ENCODE data around the gene TAGLN2.

TAGLN2 gene

DNA sequence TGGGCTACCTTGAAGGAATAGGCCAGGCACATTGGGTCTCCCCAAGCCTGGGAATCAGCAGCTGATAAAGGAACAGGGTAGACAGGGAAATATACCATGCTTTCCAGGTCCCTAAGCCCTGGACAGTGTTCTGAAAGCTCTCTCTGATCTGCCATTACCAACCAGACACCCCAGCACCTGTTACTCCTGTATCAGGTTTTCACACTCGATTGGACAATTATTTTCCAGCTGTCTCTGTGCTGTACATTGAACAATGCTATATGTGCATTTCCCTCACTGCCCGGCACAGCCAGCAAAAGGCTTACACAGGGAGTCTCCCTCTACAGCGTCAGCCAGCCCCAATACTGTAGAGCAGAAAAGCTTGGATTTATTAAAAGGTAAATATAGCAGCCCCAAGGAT is 30.0 kb downstream of the TAGLN2 start:
- no peak for DNase-seq (ENCODE audit: low spot score)
- TF ChIP-seq, protein P1, sequence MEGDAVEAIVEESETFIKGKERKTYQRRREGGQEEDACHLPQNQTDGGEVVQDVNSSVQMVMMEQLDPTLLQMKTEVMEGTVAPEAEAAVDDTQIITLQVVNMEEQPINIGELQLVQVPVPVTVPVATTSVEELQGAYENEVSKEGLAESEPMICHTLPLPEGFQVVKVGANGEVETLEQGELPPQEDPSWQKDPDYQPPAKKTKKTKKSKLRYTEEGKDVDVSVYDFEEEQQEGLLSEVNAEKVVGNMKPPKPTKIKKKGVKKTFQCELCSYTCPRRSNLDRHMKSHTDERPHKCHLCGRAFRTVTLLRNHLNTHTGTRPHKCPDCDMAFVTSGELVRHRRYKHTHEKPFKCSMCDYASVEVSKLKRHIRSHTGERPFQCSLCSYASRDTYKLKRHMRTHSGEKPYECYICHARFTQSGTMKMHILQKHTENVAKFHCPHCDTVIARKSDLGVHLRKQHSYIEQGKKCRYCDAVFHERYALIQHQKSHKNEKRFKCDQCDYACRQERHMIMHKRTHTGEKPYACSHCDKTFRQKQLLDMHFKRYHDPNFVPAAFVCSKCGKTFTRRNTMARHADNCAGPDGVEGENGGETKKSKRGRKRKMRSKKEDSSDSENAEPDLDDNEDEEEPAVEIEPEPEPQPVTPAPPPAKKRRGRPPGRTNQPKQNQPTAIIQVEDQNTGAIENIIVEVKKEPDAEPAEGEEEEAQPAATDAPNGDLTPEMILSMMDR (IDR thresholded peaks at IDR 0.05; ENCODE audit: extremely low read depth, missing control alignments) = no peak

DNA sequence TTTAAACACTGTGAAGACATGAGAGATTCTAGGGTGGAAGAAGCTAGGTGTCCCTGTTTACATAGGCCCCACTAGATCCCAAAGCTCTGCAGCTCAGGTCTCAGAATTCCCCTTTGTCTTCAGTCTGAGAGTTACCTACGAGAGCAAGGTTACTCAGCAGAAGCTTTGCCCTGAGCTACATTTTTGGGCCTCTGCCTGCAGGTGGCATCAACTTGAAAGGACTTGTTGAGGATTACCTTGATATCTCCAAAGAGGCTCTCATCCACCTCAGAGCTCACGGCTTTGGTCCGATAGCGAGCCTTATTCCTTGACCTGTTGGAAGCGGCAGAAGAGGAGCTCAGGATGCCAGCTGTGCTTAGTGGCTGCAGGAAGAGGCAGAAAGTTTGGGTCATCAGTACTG is 32.4 kb downstream of the TAGLN2 start:
- no peak for DNase-seq (ENCODE audit: low spot score)
- TF ChIP-seq, protein P1 (IDR thresholded peaks at IDR 0.05; ENCODE audit: extremely low read depth, missing control alignments) = no peak

DNA sequence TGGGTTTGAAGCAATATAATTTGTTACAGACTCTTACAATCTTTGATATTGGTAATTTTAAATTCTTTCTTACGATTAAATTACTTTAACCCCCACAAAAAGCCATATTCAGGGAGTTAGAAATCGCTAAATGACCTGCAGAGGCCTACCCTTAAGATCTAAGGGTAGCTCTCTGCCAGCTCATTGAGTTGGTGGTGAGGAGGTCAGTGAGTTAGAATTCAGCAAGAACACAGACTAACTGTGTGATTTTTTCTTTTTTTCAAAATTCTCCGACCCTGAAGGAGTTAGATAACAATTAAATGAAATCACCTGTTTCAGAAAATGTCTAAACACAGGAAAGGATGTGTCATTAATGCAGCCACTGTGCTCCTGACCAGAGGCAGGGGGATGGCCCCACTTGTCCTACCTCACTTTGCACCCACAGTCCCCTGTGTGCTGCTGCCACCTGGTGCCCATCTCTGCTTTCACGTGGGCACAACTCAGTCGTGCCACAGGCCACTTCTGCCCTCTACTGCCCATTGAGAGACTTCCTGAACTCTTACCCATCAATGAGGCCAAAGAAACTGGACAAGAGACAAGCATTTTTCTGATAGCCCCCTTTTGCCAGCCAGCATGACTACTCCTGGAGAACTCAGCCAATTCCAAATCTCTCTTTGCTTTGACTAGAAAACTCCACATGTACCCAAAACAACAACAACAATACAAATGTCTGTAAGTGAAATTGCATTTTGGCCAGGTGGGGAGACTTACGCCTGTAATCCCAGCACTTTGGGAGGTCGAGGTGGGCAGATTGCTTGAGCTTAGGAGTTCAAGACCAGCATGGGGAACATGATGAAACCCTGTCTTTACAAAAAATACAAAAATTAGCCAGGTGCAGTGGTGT is 33.8 kb downstream of the TAGLN2 start:
- TF ChIP-seq, protein P1 (IDR thresholded peaks at IDR 0.05; ENCODE audit: extremely low read depth, missing control alignments) = peak; percentile 97

DNA sequence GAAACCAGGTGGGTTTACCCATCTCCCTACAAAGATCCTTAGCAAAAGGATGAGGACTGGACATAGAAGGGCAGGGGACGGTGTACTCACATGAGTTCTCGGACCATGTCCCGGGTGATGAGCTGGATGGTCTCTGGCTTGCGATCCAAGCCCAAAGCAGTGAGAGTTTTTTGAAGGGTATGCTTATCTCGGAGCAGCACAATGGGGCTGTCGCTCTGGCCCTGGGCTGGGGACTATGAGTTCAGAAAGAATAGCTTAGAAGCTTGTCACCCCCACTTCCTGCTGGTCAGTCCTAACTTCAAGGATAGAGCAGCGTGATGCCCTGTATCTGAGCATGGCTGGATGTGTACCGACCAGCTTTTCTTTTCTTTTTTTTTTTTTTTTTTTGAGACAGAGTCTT is 34.9 kb downstream of the TAGLN2 start:
- TF ChIP-seq, protein P1 (IDR thresholded peaks at IDR 0.05; ENCODE audit: extremely low read depth, missing control alignments) = no peak
- DNase-seq (ENCODE audit: low spot score) = no peak

More for the DNA sequence above, 33.8 kb downstream of the TAGLN2 start:
- DNase-seq (ENCODE audit: low spot score) = peak; percentile 77

DNA sequence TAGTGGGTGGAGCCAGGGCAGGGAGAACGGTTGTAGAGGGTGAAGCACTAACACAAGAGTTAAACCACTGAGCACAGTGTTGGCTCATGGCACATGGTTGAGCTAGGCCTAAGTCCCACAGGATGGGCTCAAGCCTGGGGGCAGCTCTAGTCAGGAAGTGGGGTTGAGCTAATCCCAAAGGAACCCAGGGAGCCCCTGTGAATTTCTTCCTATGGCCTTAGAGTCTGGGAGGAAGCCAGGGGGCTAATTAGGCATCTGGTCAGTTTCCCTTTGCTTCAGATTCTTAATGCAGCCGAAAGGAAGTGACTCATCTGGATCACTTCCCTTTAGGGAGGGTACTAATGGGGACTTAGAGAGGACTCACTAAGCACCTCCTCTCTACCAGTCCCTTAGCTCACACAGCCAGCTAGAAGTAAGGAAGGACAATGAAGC is 35.5 kb downstream of the TAGLN2 start:
- DNase-seq (ENCODE audit: low spot score) = peak; percentile 84
- TF ChIP-seq, protein P1 (IDR thresholded peaks at IDR 0.05; ENCODE audit: extremely low read depth, missing control alignments) = no peak

DNA sequence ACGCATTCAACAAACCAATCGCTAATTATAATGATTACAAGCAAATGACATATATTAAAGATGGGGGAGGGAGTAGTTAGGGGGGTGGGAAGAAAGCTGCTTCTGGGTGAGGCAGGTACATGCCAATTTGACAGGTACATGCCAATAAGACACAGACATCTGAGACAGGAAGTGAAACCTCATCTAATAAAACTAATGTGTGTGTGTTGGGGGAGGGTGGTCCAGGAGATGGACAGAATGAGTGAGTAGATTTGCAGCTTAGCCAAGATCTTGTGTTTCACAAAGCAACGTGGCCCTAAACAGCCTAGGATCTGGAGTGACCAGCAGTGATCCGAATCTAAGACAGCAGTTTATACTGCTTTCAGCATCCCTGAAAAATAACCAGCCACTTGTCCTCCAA is 36.1 kb downstream of the TAGLN2 start:
- TF ChIP-seq, protein P1 (IDR thresholded peaks at IDR 0.05; ENCODE audit: extremely low read depth, missing control alignments) = no peak
- no peak for DNase-seq (ENCODE audit: low spot score)

DNA sequence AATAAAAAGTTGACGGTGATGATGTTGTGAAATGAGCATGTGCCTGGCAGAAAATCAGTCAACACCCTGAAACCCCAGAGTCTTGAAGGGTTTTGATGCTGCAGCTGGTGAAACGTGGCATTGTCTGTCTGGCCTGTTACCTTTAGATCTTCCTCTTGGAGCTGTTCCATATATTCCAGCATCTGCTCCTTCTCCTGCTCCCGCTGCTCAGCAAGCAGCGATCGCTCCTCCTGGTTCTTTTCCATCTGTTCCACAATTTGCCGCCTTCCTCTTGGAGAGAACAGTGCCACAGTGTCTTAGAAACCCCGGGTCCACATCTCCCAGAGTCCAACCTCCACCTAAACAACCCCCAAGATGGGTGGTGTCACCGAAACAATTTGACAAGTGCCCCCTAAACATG is 41.0 kb downstream of the TAGLN2 start:
- TF ChIP-seq, protein P1 (IDR thresholded peaks at IDR 0.05; ENCODE audit: extremely low read depth, missing control alignments) = no peak
- no peak for DNase-seq (ENCODE audit: low spot score)
